Nephron progenitor cell (in vitro differentiated cells): ENCODE results near the gene UBN1.

ENCODE experiments used
- DNase-seq: peaks from one replicate; pipeline ENCODE4 v3.0.0; 2021
- H3K27ac Mint-ChIP-seq: 2 replicates; pipeline ENCODE4 v1.8.0; 2021; ENCODE audit warnings: mild to moderate bottlenecking, moderate library complexity, mixed read lengths
- H3K27me3 Mint-ChIP-seq: 2 replicates; pipeline ENCODE4 v1.8.0; 2021; ENCODE audit warnings: mild to moderate bottlenecking, low read depth, mixed read lengths; ENCODE audit not compliant: poor library complexity
- H3K36me3 Mint-ChIP-seq: 2 replicates; pipeline ENCODE4 v1.8.0; 2021; ENCODE audit warnings: low read depth, mixed read lengths
- H3K4me1 Mint-ChIP-seq: 2 replicates; pipeline ENCODE4 v1.8.0; 2021; ENCODE audit warnings: mixed read lengths
- H3K4me3 Mint-ChIP-seq: 2 replicates; pipeline ENCODE4 v1.8.0; 2021; ENCODE audit warnings: mild to moderate bottlenecking, moderate library complexity, mixed read lengths
- H3K9me3 Mint-ChIP-seq: 2 replicates; pipeline ENCODE4 v1.8.0; 2021; ENCODE audit warnings: mild to moderate bottlenecking, moderate library complexity, mixed read lengths
- TF ChIP-seq, protein P1 (sequence below): fragments of 200-600 bp; sonication (generic); IDR thresholded peaks from 2 replicates; pipeline ENCODE4 v1.5.0; 2021; ENCODE audit warnings: antibody characterized with exemption

Gene UBN1

GRCh38 chr16:4914528-4915225 is 67.4 kb downstream of the UBN1 start:
- Mint-ChIP-seq H3K27me3 (no peaks in the 10 kb centered on the region), H3K4me3 (no peak overlapping the region), H3K9me3 (no peaks in the 10 kb centered on the region), H3K4me1 (no peaks in the 10 kb centered on the region), H3K27ac (no peak overlapping the region), H3K36me3 (no peaks in the 10 kb centered on the region)
- no peak for DNase-seq
- TF ChIP-seq, protein P1, sequence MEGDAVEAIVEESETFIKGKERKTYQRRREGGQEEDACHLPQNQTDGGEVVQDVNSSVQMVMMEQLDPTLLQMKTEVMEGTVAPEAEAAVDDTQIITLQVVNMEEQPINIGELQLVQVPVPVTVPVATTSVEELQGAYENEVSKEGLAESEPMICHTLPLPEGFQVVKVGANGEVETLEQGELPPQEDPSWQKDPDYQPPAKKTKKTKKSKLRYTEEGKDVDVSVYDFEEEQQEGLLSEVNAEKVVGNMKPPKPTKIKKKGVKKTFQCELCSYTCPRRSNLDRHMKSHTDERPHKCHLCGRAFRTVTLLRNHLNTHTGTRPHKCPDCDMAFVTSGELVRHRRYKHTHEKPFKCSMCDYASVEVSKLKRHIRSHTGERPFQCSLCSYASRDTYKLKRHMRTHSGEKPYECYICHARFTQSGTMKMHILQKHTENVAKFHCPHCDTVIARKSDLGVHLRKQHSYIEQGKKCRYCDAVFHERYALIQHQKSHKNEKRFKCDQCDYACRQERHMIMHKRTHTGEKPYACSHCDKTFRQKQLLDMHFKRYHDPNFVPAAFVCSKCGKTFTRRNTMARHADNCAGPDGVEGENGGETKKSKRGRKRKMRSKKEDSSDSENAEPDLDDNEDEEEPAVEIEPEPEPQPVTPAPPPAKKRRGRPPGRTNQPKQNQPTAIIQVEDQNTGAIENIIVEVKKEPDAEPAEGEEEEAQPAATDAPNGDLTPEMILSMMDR, result no peak

GRCh38 chr16:4915226-4915761 is 68.0 kb downstream of the UBN1 start:
- Mint-ChIP-seq H3K36me3 (no peaks in the 10 kb centered on the region), H3K27ac (no peak overlapping the region), H3K4me3 (no peak overlapping the region), H3K9me3 (no peaks in the 10 kb centered on the region), H3K4me1 (no peaks in the 10 kb centered on the region), H3K27me3 (no peaks in the 10 kb centered on the region)
- TF ChIP-seq, protein P1, result no peak
- DNase-seq, result no peak

- H3K4me1 Mint-ChIP-seq, result no peaks in the 10 kb centered on the region
- DNase-seq, result no peak
- no peaks in the 10 kb centered on the region for H3K36me3 Mint-ChIP-seq
- H3K27ac Mint-ChIP-seq, result no peak overlapping the region
- no peaks in the 10 kb centered on the region for H3K9me3 Mint-ChIP-seq
- no peaks in the 10 kb centered on the region for H3K27me3 Mint-ChIP-seq
- TF ChIP-seq, protein P1, result no peak
- no peak overlapping the region for H3K4me3 Mint-ChIP-seq
Observed at GRCh38 chr16:4917117-4917516, 69.8 kb downstream of the UBN1 start.

GRCh38 chr16:4918781-4919251 is 71.5 kb downstream of the UBN1 start:
- Mint-ChIP-seq H3K4me3 (no peak overlapping the region), H3K27ac (no peak overlapping the region), H3K27me3 (peaks cover 3% of the 10 kb centered on the region), H3K9me3 (no peaks in the 10 kb centered on the region), H3K4me1 (no peaks in the 10 kb centered on the region), H3K36me3 (no peaks in the 10 kb centered on the region)
- peak; percentile 16 for DNase-seq
- TF ChIP-seq, protein P1, result no peak

DNA sequence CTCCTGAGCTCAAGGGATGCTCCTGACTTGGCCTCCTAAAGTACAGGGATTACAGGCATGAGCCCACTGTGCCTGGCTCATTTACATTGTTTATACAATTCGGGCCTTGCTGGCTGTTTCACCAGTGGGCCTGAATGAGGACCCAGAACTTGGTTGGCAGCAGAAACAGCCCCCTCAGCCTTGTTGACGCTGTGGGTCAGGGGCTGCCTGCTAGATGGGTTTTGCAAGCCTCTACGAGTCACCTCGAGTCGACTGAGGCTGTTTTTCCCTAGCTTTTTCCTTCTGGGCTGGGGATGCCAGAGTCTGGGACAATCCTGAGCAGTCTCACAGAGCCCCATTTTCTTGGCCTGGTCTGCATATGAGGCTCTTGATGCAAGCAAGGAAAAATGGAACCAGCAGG is 73.5 kb downstream of the UBN1 start:
- DNase-seq, result no peak
- TF ChIP-seq, protein P1, result no peak
- Mint-ChIP-seq H3K9me3 (peaks cover 4% of the 10 kb centered on the region), H3K27me3 (peaks cover 5% of the 10 kb centered on the region), H3K4me1 (peaks cover 11% of the 10 kb centered on the region), H3K27ac (no peak overlapping the region), H3K36me3 (no peaks in the 10 kb centered on the region), H3K4me3 (no peak overlapping the region)
